Activated CD8-positive, alpha-beta memory T cell treated with anti-CD3 and anti-CD28 coated beads for 4 hours (primary cell): ENCODE data around the gene DGUOK.

Source experiments
- DNase-seq, 2 donors: peaks; one replicate each; pipeline ENCODE4 v3.0.0-alpha.2; 2020; ENCODE audit warnings: low read depth in 2 of 2

The DGUOK gene

DNA sequence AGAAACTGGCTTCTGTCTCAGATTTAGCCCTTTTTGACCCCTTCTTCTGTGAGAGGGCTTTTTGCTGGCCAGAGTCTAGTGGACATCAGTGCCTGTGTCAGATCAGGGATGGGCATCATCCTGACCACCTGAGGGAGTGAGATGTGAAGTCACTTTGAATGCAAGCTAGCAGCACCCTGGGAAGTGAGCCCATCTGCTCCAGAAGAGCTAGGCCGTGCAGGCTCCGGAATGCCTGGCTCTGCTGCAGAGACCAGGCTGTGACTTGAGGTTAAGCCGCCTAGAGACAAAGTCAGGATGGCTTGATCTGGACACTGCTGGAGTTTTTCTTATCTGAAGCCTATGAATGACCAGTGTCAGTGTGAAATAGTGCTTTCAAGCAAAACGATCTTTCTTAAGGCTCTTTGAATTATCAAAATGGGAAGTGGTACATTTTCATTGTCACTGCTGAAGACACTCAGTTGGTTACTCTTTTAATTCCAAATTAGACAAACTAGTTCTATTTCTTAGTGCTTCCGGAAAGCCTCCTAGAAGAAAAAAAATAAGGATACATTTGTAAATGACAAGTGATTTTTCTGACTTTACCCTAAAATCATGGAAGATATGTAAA lies 20.8 kb downstream of the DGUOK start:
- no peak for DNase-seq

DNA sequence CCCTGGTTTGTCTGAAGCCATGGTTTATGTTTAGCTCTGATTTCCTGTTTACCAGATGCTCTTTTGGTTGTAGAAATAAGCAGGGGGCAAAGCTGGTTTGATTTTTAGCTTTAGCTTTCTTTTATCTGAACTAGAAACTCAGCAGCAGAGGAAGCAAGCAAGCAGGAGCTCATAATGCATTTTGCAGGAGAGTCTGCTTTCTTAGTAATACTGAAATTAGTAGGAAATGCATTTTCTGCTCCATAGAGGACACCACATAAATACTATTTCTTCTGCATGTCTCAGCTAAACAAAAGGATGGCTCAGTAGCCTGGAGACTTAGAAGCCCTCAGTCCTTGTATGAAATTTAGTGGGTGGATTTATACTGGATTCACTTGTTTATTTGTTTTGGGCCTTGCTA lies 23.1 kb downstream of the DGUOK start:
- DNase-seq = no peak

DNA sequence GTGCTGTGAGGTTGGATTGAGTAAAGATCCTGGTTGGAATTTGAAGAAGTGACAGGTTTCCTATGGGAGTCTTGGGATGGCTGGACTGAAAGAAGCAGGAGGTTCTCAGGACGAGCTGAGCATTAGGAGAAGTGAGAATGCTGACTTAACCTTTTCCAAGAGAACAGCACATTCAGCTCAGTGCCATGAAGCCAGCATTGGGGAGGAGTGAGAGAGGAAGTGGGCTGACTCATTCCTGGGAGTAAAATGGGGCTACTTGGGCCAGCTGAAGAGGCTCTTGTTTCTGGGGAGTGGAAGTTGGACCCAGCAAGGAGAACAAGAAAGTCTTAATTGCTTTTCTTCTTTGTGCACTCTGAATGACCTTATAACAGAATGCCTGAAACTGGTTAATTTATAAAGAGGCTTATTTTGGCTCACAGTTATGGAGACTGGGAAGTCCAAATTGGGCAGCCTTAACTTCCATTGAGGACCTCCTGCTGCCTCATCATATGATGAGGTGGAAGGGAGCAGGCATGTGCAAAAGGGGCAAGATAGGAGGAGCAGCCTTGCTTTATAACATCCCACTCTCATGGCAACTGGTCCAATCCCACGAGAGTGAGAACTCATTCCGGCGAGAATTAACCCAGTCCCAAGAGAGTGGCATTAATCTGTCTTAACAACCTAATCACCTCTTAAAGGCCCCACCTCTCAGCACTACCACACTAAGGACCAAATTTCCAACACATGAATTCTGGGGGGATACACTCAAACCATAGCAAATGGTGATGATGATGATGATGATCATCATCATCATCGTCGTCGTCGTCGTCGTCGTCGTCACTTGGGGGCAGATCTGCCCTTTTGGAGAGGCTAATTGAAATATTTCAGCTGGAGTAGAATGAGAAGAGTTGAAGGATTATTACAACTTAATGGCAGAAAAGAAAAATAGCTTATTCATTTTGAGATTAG lies 26.1 kb downstream of the DGUOK start:
- no peak for DNase-seq

DNA sequence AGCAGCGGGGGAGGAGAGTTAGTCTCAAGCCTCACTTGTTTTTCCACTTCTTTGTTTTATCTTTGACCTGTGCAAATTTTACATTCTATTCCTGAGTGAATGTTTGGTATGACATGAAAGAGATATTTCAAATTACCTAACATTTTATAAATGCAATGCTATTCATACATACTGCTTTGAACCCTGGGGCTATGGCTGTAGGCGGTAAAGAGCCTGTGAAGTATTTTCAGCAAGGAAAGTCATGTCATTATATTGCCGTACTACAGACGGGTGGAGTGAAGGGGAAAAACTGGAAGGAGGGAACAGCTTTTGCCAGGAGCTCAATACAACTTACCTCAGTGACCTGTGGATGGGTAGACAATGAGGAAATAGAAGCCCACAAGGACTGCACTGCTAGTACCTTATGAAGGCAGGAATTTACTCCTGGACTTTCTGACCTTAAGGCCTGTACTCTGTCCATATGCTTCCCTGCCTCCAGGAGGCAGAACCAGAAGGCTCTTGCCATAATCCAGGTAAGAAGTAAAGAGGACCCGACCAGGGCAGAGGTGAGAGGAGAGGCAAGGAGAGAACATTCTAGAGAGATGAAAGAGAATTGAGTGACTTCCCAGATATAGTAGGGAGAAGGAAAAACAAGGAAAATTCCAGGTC lies 29.7 kb downstream of the DGUOK start:
- no peak for DNase-seq

DNA sequence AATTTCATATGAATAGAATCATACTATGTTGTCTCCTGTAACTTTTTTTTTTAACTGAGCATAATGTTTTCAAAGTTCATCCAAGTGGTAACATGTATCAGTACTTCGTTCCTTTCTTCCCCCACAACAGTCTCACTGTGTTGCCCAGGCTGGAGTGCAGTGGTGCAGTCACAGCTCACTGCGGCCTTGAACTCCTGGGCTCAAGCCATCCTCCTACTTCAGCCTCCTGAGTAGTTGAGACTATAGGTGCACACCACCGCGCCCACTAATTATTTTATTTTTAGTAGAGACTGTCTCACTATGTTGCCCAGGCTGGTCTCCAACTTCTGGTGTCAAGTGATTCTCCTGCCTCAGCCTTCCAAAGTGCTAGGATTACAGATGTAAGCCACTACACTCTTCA lies 34.6 kb downstream of the DGUOK start:
- DNase-seq = no peak

DNA sequence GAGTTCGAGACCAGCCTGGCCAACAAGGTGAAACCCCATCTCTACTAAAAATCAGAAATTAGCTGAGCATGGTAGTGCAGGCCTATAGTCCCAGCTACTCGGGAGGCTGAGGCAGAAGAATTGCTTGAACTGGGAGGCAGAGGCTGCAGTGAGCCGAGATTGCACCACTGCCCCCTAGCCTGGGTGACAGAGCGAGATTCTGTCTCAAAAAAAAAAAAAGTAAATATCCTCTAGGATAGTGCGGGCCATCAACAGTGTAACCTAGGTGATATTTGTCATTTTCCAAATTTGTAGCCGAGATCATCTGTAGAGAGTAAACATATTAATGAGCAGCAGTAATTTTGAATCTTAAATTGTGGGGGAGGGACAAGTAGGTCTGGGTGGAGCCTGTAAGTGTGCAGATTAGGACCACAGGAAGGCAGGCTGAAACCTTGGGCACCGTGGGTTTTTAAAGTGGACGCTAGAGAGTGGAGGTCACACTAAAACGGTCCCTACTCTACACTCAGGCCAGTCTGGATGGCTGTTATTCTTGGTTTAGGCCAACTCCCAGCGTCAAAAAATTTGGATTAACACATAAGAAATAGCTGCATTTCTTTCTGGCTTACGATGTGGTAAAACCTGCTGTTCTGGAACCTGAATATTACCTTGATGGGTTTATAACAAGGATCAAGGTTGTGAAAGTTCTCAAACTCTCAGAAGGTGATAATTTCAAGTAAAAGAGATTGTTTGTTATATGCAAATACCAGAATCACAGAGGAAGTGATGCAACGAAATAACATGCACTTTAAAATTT lies 35.3 kb downstream of the DGUOK start:
- DNase-seq = no peak

DNA sequence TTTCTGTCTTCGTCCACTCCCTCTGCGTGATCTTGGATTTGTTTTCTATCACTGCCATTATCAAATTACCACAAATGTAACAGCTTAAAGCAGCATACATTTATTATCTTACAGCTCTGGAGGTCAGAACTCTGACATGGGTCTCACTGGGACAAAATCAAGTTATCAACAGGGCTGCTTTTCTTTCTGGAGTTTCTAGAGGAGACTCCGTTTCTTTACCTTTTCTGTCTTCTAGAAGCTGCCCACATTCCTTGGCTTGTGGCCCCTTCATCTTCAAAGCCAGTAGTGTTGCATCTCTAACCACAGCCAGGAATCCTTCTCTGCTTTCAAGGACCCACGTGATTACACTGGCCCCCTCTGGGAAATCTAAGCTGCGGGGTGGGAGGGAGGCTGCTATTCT lies 36.1 kb downstream of the DGUOK start:
- DNase-seq = no peak

DNA sequence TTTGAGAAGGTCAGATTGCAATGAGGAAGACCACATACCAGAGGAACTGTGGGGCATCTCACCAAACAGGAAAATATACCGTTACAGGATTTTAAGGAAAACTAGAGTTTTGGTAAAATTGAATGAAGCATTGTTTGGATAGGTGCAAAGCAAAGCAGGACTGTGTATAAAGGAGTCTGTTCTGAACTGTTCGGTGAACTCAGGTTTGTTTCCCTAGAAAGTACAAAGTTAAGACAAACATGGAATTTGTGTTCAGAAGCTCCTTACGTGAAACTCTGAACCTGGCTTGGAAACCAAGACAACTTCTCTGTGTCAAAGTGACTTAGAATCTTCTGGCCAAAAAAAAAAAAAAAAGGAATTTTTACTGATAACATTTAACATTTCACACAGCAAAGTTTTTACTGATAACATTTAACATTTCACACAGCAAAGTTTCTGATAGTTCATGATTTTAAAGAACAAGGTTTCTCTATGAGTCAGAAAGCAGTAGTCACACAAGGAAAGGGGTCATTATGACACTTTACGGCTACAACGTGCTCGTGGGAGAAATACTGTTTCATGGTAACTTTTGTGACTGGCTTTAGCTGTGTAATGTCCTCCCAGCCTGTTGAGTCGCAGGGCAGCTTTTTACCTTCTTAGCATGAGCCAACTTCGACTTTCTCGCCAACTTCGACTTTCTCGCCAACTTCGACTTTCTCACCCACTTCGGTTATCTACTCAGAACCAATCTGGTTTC lies 36.9 kb downstream of the DGUOK start:
- DNase-seq = no peak

DNA sequence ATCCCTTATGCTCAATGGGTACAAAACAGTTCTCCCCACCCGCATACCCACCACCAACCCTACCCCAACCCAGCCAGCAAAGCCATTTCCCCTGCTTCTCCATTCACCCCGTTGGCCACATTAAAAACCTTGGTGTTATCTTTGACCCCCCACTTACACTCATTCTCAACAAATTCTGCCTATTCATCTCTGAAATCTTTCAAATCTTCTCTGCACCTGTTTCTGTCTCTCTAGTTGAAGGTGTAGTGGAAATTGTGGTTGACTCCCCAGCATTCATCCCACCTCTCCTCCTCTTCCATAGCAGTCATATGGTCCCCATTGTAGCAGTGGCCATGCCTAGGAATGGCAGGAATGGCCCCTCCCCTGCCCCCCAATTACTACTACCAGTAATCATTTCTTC lies 37.5 kb downstream of the DGUOK start:
- no peak for DNase-seq

DNA sequence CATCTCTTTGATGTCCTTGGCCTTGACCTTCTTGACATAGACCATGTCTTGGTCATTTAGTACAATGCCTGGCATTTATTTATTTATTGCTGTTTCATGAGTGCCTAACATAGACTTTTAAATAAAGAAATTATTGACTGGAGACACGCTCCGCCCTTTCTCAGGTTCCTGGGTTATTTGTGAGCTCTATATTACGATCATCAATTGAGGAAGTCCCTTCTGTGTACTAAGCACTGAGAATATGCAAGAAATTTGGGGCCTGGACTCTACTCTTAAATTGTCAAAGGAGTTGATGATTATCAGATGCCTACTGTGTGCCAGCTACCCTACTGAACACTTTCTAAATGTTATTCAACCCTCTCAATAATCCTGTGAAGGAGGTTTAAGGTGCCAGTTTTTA lies 38.4 kb downstream of the DGUOK start:
- DNase-seq = no peak

DNA sequence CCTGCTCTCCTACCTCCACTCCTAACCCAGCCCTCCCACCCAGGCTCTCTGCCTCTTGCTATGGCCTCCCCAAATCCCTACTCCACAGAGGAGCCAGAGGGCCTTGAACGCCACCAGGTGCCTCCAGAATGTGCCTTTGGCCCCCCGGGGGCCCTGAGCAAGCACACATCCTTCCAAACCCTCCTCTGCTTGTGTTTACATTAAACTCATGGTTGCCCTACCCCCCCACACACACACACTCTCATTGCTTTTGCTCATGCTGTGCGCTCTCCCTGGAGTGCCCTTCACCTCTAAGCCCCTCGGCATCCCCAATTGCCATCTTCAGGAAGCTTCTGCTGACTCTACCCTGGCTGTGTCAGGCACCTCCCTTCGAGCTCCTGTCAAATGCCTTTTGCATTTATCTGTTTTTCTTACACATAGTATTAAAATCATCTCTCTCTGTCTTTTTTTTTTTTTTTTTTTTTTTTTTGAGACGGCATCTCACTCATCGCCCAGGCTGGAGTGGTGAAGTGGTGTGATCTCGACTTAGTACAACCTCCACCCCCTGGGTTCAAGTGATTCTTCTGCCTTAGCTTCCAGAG lies 41.8 kb downstream of the DGUOK start:
- no peak for DNase-seq

DNA sequence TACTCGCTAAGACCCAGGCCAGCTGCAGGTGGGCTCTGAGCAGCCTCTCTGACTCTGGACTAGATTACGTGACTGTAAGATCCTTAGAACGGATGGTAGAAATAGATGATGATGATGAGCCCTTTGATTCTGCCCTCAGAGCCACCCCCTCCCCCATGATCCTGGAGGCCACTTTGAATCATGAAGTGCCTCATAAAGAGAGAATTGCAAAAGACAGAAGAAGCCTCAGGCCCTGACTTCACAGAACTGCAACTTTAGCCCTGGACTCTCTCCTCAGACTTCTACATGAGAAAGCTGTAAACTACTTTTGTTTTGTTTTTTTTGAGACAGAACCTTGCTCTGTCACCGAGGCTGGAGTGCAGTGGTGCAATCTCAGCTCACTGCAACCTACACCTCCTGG lies 42.7 kb downstream of the DGUOK start:
- no peak for DNase-seq

DNA sequence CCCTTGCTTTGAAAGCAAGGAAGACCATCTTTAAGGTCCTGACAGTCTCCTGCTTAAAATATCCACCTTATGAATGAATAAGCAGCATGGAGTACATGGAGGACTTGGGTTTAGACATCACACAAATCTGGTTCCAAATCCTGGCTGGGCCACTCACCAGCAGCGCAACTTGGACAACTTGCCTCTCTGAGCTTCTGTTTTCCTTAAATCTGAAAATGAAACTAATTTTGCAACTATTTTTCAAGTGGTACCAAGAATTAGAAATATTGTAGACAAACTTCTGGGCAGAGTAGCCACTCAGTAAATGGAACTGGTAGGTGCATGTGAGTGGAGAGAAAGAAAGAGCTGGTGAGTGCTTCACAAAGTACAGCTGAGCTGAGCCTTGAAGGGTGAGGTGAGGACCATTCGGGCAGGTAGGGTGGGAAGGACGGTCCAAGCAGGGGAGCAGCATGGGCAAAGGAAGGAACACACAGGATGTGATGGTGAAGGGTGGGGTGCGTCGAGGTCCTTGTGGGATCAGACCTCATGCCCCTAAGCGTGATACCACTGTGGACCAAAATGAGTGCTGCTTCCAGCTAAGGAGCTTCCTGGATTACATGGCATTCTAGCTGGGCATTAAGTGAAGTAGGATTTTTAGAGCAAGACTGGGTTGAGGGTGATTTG lies 43.6 kb downstream of the DGUOK start:
- DNase-seq = no peak

DNA sequence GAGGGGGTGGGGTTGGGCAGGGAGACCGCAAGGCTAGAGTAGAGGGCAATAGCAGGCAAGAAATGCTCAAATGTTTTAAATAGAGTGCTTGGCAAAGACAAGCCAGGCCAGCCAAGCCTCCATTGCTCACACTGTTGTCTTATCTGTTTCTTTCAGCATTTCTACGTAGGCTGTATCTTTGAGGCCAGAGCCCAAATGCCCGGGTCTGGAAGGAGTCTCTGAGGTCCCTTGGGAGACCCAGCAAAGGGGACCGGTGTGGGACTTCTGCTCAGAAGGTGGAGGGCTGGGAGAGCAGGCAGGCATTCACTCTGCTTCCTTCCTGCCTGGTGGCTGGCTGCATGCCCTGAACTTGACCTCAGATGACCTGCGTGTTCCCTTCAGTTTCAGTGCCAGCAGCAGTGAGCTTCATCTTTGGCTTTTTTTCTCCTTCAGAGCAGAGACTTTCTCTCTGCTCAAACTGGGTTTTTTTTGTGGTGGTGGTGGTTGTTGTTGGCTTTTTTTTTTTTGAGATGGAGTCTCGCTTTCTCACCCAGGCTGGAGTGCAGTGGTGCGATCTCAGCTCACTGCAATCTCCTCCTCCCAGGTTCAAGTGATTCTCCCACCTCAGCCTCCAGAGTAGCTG lies 44.3 kb downstream of the DGUOK start:
- no peak for DNase-seq

DNA sequence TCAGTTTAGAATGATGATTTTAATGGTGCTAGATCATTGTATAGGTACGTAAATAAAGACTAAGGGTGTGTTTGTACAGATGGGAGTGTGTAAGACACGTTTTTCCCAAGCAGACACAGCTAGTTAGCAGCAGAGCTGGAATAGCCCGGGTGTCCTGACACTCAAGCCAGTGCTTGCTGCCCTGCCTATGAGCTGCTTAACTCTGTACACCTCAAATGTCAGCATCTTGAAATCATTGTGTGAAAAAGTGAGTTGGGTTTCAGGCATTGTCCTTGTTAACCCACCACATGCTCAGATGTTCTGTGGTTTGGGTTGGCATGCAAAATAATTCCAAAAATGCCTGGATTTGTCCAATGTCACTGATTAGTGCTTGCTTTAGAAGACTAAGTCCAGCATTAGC lies 45.0 kb downstream of the DGUOK start:
- DNase-seq = no peak

DNA sequence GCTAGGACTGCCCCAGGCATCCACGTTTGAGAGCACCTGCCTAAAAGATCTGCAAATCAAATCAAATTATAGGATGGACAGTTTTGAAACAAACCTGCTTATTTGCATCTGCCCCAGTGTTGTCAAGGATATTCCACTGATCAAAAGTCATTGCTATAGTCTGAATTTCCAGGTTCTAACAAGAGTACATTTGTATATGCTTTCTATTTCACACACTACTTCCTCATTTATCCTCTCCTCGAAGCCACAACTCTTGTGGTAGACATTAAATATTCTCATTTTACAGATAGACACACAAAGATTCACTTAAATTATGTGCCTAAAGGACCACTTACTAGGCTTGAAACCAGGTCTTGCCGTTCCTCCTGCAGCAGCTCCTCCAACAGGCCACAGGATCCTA lies 46.2 kb downstream of the DGUOK start:
- no peak for DNase-seq

DNA sequence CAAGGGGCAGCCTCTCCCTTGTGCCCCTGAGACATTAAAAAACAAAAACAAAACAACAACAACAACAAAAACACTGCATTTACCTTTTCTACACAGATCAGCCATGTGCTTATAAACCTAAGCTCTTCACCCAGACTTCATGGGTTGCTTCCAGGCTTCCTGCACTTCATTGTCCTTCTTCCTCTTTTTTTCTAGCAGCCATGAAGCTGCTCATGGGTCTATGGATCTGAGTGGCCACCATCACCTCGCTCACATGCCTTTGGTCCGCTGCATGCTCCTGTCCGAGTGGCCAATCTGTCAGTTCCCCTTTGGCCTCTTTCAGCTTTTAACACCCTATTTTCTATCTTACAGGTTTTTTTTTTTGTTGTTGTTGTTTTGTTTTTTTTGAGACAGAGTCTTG lies 49.1 kb downstream of the DGUOK start:
- DNase-seq = no peak

DNA sequence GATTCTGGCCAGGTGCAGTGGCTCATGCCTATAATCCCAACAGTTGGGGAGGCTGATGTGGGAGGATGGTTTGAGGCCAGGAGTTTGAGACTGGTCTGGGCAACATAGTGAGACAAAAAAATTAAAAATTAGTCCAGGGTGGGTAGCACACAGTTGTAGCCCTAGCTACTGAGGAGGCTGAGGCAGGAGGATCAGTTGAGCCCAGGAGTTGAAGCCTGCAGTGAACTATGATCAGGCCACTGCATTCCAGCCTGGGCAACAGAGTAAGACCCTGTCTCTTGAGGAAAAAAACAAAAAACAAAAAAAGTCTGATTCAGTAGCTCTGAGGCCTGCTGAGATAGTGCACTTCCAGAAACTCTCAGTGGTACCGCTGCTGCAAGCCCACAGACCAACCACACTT lies 50.1 kb downstream of the DGUOK start:
- no peak for DNase-seq

DNA sequence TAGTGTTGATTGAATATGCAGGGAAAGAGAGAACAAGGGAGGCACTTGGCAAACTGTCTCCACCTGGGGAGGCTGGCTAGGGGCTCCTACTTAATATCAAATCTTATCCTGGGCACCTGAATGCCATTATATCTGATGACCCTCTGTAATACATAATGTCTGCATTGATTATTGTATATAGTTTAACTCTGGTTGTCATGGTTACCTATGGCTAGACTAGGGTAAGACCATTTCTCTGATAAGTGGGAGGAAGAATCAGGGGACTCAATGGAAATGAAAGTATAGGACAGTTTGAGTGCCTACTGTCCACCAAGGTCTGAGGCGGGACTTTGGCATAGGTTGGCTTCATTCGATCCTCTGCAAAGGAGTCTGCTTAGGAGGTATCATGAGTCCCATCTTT lies 50.8 kb downstream of the DGUOK start:
- DNase-seq = no peak

DNA sequence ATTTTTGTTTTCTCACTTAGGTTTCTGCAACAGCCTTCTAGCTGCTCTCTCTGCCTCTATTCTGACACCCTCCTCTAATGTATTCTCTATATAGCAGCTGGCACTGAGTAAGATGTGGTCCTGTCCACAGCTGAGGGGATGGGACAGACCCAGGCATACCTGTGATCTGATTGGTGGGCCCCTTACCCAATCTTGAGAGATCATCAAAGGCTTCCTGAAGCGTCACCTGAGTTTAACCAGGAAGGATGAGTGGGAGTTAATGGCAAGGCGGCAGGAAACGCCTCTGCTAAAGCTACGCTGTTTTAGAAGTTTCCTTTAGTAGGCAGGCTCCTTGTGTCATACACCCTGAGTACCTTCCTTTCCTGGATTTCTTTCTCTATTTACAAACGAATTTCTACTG lies 52.3 kb downstream of the DGUOK start:
- peak; percentile 43 to 79 for DNase-seq
